Measurements from ENCODE around the gene ZNF438.
"Not testable (repeated sequence)": the region's sequence is repeated elsewhere in the genome, so short reads cannot be mapped to it uniquely, and the experiment has no call there.

ZNF438 gene

DNA sequence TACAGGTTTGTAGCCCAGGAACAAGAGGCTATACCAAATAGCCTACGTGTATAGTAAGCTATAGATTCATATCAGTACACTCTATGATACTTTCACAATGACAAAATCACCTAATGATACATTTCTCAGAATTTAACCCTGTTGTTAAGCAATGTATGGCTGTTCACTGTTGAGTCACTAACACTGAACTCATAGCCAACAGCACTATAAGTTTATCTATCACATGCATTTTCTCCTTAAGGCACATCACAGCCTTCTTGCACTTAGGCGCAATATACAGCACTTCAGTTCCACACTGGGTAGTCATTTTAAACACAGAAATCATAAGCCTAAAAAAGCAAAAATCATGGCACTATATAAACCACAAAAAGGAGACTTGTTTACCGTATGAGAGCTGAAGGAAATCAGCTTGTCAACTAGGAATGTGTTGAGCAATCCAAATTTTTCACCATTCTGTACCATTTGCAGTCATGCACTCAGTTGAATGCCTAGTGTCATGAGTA is 45.6 kb downstream of the ZNF438 start:
- no peak for DNase-seq (ENCODE audit: low spot score)

DNA sequence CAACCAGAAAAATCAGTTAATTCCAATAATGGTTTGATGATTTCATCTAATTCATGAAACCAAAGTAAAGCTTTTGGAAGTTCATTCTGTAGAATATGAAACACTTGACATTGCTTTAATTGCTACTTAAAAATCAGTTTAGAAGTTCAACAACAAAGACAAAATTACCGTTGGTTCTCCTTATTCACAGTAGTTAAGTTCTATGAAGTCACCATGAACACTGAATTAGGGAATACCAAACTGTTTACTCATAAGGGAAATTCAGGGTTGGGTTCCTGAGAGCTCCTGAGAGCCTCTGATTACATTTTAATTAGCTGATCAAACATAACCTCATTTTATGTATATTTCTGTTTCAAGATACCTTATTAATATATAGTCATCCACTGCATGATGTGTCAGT is 46.2 kb downstream of the ZNF438 start:
- DNase-seq (ENCODE audit: low spot score): no peak

DNA sequence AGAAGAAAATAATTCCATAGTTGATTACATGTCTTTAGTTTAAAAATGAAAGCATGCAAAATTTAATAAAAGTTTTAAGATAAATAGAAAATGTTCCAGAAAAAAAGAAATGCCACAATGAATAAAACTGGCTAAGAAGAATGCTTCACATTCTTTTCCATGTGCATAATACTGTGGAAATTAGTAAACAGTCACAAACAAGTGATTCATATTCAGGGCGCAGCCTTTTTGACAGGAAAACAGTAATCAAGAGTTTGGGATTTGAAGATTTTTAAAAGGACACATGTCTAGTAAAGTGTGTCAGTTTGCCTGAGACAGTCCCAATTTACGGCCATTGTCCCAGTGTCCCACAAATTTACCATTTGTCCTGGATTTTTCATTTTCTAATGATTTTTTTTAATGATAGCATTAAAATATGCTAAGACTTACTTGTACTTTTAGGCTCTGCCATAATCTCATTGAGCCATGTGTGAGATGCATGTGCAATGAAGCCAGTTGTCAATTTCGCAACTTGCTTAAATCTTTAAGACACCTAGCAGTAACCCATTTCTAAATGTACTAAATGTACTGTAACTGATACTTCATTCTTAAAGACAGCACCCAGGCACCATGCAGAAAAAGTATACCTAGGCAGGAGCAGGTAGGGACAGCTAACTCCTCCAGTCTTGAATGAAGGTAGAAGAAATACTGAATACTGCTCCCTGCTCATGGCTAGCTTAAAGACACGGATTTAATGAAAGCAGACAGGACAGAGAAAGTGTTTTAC is 46.9 kb downstream of the ZNF438 start:
- no peak for DNase-seq (ENCODE audit: low spot score)

DNA sequence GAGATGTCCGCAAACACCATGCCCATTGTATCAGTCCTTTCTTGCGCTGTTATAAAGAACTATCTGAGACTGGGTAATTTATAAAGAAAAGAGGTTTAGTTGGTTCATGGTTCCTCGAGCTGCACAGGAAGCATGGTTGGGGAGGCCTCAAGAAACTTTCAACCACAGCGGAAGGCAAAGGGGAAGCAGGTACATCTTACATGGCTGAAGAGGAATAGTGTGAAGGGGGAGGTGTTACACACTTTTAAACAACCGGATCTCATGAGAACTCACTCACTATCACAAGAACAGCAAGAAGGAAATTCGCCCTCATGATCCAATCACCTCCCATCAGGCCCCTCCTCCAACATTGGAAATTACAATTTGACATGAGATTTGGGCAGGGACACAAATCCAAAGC is 48.5 kb downstream of the ZNF438 start:
- DNase-seq (ENCODE audit: low spot score): not testable (repeated sequence)

DNA sequence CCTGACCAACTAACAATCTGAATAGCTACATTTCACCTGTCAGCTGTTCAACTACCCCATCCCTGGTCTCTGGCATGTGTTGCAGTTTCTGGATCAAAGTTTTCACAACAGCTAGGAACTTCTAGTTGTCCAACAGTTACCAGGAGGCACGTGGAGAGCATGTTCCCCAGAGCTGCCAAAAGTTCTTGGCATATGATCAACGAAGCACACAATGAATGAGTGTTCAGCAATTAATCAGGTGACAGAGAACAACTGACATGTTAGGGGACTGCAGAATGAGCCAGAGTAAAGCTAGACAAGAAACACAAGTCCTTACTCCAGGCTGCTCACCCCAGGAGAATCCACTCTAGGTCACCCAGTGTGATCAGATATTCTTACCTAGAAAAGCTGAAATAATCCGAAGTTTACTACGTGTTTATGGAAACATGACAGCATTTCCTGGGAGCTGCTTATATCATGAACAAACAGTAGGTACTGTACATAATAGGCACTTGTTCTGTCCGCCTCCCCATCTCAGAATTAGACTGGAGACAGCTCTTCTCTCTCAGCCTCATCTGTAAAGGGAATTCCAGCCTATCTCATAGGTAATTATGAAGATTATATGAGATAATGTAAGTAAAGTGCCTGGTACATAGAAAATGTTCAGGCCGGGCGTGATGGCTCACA is 50.6 kb downstream of the ZNF438 start:
- no peak for DNase-seq (ENCODE audit: low spot score)

DNA sequence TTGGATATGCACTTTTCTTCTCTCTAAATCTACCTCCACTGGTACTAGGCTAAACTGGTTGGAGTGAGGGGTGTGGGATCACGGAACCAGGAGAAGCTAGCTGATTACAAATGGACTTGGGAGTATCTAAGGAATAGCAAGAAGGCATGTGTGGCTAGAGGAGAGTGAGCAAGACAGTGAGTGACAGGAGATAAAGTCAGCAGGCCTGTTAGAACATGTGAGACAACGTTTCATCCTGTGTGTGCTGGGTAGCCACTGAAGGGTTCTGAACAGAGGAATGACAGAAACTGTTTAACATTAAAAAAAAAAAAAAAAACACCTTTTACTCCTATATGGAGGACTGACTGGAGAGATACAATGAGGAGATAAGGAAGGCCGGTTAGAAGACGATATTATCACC is 51.7 kb downstream of the ZNF438 start:
- no peak for DNase-seq (ENCODE audit: low spot score)

DNA sequence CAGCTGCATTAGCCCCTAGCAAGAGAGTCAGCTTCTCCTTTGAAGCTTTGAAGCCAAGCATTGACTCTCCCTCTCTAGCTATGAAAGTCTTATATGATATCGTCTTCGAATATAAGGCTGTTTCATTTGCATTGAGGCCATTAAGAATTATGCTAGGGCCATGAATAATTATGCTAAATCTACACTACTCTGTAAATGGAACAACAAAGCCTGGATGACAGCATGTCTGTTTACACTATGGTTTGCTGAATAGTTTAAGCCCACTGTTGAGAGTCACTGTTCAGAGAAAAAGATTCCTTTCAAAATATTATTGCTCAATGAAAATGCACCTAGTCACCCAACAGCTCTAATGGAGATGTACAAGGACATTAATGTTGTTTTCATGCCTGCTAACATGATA is 52.8 kb downstream of the ZNF438 start:
- no peak for DNase-seq (ENCODE audit: low spot score)

DNA sequence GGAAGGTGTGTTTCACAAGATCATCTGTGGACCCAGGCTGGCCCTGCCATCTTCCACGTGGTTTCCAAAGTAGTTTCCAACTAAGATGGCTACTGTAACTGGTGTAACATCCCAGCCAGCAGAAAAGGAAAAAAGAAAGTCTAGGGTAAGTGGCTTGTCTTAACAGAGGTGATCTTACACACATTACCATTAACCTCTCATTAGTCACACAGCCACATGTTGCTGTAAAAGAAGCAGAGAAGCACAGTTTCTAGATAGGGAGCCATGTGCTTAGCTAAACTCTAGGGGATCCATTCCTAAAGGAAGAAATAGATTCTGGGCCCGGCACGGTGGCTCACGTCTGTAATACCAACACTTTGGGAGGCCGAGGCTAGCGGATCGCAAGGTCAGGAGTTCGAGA is 54.3 kb downstream of the ZNF438 start:
- DNase-seq (ENCODE audit: low spot score): no peak

DNA sequence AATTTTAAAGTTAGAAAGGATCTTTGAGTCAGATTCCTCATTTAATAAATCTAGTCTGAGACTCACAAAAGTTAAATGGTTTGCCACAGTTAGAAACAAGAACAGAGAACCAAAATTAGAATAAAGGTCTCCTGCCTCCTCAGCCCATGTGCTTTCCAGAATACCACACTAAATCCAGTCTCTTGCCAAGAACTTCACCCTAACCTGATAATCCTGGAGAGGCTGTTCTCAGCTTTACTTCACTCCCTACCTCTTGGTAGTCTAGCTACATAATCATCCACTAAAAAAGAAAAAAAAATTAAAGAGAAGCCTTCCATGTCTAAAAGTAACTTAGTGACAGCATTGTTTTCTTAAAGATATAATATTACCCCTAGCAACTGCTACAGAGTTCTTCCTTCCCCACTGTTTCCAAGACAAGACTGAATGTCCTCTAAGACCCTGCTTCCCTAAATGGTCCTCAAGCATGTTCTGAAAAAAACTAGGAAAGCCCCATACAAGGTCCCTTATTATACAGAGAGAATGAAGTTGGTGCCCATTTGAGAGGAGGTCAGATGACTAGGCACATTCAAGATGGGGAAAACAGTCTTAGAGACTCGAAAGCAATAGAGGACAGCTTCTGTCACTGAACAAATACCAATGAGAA is 56.8 kb downstream of the ZNF438 start:
- DNase-seq (ENCODE audit: low spot score): no peak

DNA sequence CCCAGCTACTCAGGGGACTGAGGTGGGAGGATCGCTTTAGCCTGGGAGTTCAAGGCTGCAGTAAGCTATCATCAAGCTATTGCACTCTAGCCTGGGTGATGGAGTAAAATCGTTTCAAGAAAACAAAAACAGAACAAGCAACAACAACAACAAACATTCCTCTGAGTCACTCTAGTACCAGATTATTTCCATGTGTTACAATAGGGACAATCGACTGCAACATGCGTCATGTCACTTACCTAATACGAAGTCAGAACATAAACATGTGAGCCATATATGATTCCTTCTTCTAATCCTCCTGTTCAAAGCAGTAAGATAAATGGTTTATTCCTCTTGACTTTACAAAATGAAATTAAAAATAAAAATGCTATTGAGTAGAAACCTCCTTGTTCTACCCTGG is 57.3 kb downstream of the ZNF438 start:
- no peak for DNase-seq (ENCODE audit: low spot score)

DNA sequence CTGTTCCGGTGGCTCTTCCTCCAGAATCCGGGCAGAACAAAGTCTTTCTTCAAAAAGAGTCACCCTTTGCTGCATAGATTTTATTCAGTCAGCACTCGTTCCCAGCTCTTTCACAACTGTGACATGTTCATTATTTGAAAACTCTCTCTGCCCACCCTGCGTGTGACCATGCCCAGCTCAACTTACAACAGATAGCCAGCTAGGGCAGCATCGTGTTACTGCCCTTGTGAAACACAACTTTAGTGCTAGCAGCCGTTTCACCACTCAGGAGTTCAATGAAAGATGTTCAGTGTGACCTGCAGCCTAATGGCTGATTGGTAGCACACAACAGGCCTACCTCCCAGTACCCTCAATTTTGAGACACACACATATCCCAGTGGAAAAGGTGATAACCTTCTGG is 57.9 kb downstream of the ZNF438 start:
- no peak for DNase-seq (ENCODE audit: low spot score)

DNA sequence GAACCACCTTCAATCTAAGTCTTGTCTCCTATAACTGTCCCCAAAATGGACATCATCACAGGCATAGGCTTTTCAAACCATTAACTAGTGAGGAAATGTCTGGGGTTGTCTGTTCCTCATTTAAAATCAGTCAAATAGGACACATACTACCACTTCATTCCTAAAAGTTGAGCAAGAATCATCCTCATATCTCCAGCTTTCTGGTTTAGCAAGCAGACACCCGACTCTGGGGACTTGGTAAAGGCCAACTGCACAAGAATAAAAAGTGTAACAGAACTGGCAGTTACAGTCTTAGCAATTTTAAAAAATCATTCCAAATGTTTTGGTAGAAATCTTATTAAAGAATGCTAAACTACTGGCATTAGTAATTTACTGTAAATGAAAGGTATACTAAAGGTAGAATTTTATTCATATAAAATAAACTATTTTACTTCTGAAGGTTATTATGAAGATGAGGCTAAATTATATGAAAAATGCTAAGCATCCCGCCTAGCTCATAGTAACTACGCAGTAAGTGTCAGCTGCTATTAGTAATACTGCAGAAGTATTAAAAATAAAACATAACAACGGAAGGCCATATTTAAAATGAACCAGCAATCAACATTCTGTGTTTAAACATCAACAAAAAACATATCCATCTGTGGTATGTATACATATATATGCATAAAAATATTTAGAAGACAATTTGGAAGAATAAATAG is 60.8 kb downstream of the ZNF438 start:
- DNase-seq (ENCODE audit: low spot score): no peak

DNA sequence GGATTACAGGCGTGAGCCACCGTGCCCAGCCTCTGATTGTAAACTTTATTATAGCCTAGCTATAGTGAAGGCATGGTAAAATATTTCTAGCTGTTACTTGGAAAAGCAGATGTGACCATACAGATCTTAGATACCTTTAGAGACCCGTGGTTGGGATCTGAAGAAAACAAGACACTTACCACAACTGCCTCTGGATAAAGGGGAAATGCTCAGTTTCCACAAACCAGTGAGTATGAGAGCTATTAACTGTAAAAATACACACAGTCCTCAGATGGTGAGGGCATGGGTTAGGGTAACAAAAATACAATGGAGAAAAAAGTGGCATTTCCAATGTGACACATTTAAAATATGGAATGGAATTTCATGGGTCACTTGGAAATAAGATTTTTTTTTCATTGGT is 63.0 kb downstream of the ZNF438 start:
- DNase-seq (ENCODE audit: low spot score): no peak

DNA sequence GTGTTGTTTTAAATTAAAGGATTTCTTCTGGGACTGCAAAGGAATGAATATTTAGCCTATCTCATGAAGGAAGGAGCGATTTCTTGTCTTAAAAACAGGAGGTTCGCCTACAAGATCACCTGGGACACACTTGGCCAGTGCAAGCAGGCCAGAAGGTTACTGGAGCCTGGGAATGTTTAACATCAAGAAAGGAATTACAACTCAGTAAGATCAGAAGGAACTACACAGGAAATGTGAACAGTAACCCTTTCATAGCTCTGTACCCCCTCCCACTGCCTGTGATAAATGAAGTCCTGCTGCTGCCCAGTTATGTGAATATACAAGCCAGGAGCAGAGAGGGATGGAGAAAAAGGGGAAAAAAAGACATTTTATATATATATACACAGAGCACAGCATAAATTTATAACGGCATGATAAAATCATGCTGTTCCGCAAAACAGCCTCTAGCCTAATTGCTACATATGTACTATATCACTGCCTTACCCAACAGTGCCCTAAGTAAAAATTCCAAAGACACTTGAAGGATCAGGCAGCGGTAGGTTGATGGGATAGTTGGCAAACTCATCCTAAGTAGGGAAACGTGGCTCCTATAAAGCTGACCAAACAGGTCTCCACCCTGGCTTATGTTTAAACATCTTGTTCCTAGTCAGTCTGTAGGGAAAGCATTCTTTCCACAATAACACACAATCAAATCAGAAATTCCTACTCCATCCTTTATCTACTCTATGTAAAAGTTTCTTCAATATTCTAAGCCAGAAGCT is 63.8 kb downstream of the ZNF438 start:
- no peak for DNase-seq (ENCODE audit: low spot score)

DNA sequence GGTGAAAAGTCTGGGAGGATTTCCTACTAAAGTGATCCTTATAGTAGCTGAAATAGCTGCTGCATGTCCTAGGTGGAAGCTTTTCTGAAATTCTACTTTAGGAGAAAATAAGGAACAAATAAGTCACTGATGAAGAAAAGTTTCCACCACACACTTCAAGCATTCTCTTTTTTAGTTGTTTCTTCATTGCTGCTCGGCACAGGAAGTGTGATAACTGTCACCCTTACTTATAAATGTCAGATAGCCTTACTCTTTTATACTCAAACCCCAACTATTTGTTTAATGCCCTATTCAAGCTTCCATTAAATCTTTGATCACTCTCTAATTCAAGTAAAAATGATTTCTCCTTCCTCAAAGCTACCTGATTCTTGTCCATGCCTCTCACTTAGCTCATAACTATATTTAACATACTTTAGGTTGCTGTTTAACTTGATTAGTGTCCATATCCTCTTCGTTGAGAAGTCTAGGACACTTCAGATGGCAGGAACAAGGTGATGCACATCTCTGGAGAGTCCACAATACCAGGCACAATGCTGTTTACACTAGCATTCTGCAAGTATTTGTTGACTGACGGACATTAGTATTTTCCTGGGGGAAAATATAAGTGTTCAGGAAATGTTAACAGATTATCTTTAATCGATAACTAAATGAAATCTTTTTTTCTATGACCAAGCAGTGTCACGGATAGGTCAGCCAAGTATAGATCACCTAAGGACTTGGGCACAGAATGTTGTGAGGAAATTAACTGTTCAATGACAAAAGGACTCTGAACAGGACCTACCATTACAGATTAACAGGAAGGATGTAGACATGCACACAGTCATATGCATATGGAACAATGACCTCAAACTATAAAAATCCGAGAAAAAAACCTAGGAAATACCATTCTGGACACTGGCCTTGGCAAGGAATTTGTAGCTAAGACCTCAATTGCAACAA is 67.4 kb downstream of the ZNF438 start:
- DNase-seq (ENCODE audit: low spot score): no peak

DNA sequence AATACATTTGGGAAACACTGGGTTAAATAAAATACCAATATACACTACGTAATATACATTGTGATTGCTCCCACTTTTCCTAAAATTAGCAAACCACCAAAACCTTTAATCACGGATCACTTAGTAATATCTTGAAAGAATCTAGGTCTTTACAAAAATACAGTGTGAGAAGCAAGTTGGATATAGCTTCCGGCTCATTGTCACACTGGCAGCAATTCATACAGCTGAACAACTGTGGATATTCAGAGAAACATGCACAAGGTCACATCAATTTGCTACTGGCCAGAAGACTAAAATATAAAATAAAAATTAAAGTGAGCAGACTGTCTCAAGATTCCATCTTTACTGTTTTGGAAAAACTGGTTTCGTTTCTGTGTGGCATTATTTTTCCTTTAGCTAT is 69.1 kb downstream of the ZNF438 start:
- no peak for DNase-seq (ENCODE audit: low spot score)

DNA sequence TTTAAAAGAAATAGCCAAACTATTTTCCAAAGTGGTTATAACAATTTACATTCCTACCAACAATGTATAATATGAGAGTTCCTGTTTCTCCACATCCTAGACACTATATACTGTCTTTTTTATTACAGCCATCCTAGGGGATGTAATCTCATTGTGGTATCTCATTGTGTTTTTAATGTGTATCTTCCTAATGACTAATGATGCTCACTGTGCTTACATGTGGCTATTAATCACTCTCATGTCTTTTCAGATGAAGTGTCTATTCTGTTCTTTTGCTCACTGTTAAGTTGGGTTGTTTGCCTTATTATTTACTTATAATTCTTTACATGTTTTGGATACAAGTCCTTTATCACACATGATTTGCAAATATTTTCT is 71.8 kb downstream of the ZNF438 start:
- DNase-seq (ENCODE audit: low spot score): no peak

DNA sequence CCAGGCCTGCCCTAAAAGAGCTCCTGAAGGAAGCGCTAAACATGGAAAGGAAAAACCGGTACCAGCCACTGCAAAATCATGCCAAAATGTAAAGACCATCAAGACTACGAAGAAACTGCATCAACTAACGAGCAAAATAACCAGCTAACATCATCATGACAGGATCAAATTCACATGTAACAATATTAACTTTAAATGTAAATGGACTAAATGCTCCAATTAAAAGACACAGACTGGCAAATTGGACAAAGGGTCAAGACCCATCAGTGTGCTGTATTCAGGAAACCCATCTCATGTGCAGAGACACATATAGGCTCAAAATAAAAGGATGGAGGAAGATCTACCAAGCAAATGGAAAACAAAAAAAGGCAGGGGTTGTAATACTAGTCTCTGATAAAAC is 82.4 kb downstream of the ZNF438 start:
- DNase-seq (ENCODE audit: low spot score): not testable (repeated sequence)

DNA sequence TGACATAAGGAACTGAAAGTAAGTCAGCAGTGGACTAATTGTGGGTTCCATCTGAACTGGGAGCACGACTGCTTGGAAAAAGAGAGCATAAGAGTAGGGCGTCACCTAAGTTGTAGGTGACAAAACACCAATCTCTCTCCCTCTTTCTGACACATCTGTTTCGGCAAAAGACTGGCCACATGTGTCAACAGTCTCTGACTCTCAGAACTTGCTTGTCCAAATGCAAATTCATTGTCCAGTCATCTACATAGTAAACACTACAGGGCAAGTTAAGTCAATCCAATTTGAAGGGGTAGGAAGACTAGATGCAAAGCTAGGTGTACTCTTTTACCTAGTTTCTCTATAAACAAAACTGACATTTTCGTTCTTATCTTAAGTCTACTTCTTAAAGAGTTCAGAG is 87.7 kb downstream of the ZNF438 start:
- DNase-seq (ENCODE audit: low spot score): no peak

DNA sequence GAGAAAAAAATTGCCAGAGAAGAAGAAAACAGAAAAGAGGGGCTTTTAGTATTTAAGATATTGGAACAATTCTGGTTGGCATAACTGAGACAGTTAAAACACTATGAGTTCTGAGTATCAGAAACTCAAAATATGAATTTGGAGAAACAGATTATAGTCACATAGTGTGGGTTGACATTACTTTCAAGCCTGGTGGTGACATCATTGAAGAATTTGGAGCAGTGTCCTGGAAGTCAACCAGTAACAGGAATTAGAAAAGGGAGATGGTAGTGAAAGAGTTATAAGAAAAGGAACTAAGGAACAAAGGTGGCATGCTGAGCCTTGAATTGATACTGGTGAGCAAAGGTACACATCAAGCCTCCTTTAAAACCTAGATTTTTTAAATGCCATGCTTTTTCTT is 88.2 kb downstream of the ZNF438 start:
- no peak for DNase-seq (ENCODE audit: low spot score)

DNA sequence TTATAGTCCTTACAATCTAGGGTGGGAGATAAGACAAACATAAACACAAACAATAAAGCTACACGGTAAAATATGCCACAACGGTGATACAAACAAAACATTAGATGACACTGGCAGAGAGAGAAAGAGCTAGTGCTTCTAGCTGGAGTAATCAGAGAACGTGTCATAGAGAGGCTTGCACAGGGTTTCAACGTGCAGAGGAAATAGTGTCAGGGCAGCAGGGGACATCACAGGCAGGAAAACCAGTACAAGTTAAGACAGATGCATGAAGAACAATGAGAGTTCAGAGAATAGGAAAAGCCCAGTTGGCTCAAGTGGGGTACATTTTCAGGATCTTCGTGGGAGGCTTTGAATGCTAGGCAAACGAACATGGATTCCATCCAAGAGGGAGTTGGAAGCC is 91.4 kb downstream of the ZNF438 start:
- no peak for DNase-seq (ENCODE audit: low spot score)
